Inflammatory macrophage treated with lipopolysaccharide for 4 hours (primary cell): ENCODE measurements around the gene RASA1.
A peak's percentile ranks its signal among the peaks of the same experiment; 100 is the strongest.

Source experiments
- DNase-seq: peaks from one replicate; pipeline ENCODE4 v3.0.0-alpha.2; 2020

The RASA1 gene

DNA sequence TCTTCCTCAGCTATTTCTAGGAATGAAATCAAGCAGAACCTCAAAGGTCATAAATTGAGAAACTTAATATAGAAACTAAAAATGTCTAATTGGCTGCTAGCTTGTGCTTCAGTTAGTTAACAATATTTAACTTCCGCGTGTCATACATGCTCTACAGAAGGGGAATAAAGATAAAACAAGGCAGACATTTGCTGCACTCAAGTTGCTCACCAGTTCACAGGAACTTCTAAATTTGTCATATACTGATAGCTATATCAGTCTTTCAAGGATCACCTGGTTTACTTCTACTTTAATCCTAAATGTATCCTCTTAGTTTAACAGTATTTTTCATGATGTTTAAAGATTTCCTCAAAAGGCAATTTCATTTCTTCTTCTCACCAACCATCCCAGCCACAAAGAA is 136.7 kb downstream of the RASA1 start:
- DNase-seq: no peak

DNA sequence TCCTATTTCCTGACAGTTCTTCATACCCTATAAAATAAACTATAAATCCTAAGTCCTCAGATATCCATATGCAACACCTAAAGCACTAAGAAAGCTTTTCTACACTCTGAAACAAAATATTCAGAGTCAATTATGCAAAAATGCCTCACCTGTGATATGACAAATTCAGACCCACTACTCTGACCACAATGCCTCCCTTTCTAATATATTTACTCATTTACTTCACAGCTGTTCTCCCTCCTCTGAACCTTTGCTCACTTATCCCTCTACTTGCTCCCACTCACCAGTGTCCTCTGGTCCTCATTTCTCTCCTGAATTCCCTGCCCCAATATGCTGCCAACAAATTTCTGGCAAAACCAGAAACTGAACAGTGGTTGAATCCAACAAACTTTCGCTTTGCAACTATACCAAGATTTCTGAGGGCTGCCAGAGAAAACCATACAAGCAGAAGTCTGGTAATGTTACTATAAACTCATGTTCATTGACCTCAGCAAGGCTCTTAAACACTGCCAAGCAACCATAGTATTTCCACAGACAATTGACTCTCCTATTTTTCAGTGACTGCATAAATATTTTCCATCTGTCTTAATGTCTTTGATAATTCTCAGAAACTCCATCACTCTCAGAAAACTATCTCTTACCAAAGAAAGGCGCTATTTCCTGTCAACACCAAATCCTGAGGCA is 137.9 kb downstream of the RASA1 start:
- DNase-seq: no peak

DNA sequence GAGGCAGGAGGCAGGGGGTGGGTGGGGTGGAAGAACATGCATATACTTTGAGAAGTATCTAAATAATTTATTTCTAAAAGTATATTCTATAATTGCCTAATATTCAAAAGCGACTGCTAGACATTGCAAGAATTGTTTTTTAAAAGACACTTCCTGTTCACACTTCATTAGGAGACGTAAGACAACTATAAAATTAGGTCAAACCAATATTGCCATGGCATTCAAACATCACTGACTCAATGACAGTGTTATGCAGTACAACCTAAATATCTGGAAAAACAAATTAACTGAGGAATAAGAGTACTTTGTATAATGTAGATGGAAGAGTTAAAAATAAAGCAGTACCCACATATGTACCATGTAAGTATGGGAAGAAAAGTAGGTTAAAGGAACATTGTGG is 140.5 kb downstream of the RASA1 start:
- DNase-seq: no peak

DNA sequence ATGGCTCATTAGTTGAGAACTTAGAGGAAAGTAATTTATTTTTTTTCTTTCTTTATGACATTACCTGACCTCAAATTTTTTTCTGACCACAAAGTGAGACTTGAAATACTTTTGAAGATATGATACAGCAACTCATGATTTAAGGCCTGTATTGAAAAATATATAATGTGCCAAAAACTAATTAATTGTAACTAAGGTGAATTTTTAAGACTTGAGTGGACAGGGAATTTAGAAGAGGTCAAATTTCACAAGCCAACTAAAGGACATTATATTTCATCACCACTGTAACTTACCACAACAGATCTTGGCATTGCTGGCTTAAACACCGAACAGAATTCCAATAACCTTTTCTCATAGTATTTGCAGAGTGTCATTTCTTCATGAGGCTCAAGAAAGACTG is 143.2 kb downstream of the RASA1 start:
- DNase-seq: no peak

DNA sequence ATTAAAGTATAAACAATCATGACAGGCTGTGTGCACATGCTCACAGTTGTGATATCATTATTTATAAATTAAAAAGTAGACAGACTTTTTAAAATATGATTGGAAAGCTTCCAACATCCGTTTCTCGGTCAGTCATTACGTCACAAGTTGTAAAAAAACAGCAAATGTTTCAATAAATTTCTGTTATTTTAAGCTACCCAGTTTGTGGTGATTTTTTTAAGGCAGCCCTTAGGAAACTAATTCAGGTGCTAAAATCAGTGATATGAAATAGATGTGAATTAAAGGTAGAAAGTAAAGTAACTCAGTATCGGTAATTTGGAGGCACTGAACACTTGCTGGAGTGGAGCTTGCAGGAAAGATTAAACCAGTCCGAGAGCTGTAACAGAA is 143.9 kb downstream of the RASA1 start:
- no peak for DNase-seq

DNA sequence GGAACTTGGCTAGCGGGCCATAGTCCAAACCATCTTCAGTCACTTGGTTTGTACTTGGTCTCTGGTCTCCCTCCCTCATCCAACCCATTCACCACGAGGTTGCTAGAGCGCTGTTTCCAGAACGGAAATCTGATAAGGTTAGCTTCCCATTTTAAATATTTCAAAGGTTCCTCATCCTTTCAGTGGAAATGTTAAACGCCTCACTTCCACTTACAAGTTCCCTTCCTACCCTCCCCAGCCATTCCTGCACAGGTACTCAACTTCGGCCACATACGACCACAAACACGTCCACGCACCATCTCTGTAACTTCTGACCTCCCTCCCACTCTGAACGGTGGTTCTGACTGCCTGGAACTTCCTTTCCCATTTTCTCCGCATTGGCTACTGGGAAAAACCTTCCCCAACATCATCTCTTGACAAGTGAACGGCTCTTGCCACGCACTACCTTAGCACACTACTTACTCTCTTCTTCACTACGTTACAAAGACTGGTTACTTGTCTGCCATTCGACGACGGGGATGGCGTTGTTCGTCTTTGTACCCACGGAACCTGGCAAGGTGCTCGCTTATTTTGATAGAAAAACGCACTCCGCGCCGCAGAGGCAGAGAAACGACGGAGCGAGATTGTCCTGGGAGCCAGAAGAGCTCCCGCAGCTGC is 144.4 kb downstream of the RASA1 start:
- peak; percentile 54 for DNase-seq

DNA sequence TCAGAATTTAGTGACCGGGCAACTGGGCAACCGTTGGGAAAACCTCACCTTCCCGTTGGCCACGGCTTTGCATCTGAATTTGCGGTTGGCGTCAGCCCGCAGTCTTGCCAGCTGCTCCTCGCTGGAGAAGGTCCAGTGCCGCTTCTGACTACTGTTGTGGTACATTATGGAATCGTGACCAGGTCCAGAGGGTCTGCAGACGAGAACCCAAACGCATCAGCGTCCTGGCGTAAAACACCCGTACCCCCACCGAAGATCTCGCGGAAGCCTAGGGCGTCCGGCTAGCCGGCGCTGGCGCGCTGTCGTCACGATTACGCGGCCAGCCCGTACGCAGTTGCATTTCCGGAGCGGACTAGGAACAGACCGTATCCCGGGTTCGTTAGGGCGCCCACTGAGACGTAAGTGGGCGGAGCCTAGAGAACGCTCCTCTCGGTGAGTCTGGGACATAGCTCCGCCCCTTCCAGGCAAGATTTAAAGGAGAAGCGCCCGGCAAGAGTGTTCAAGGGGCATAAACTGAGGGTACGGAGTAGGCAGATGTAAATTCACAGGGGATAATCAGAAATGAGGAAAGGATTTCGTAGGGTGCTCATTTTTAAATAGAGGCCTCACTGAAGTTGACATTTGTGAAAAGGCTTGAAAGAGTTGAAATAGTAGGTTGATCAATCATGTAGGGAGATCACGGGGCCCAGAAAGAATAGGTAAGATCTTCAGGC is 145.1 kb downstream of the RASA1 start, which contains the start of gene CCNH:
TSS of gene CCNH (minus strand) at position 301 of the 713 bp plus-strand sequence. CDS start at position 165, 136 bp downstream.
- DNase-seq: peak; percentile 99

DNA sequence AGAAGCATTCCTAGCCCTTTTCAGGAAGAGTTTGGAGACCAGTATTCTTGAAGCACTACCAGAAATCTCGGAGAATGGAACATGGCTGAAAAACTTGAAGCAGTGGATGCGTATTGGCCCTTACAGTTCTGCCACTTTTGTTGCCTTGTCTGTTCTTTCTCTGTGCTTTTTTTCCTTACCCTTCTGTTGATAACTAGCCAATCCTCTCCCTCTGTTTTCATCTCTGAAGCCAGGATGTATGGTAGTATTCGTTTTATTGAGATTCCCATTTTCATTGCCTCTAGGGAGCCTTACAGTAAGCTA is 145.6 kb downstream of the RASA1 start:
- DNase-seq: no peak

DNA sequence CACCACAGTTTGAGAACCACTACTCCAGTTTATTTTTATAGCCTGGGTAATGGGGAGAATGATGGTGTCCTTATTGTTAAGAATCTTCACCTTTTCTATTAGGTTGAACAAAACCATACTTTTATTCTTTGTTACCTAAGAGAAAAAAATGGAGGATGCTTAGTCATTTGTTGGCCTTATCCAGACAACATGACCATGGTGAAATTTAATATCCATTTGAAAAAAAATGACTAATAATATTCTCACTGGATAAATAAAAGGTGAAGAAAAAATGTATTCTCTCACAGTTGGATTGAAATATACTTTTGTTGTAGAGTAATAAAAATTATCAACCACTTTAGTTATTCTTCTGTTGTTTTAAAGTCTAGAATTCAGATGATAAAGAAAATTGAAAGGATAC is 150.8 kb downstream of the RASA1 start:
- DNase-seq: no peak

DNA sequence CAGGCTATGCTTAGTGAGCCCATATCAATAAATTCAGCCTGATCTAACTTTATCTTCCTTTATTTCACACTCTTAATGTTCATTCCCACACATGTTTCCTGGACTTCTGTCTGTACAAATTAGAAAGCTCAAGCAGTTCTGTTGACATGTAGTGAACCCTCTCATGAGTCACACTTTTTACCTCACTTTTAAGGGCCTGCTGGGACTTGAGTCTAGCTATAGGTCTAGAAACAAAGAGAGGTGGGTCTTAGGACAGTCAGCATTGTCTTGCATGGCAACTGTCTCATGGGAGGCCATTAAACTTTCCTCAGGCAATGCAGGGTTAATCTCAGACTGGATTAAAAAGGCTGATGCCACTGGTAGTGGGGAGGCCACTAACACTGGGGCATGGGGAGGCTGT is 153.6 kb downstream of the RASA1 start:
- DNase-seq: no peak

DNA sequence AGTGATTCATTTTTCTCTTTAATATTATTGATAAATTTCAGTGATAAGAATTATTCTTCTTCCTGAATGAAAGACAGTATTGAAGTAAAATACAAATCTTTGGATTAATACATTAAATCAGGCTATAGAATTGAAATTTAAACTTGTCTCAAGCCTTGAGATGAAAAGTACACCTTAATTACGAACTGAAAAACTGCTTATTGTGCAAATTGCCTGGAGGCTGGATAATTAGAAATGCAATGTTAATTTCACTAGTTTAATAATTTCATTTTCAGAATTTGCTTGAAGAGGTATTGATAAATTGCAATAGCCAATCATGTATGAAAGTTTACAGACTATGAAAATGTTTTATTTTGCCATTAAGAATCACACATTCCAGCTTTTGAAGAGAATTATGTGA is 156.1 kb downstream of the RASA1 start:
- no peak for DNase-seq

DNA sequence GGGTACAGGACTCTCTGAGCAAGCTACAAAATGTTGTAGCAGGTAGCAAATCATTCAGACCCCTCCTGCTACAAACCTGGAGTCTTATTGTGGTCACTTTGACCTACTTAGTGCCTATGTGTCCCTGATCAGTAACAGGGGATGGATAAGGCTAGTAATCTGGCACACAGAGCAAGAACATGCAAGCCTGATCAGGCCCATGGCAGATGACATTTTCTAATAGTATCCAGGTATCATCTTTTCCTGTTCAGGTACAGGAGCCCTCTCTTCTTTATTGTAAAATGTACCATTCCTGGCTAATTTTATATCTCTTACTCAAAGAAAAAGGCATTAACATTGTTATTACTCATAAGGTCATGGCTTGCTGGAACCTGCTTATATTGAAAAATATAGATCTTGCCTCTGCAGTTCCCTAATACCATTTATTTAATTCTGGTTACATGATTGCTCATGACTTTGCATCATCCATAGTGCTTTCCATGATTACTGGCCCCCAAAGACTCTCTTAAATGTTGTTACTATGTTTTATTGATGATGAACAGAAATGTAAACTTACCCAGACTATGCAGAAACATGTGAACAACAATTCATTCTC is 163.3 kb downstream of the RASA1 start:
- no peak for DNase-seq

DNA sequence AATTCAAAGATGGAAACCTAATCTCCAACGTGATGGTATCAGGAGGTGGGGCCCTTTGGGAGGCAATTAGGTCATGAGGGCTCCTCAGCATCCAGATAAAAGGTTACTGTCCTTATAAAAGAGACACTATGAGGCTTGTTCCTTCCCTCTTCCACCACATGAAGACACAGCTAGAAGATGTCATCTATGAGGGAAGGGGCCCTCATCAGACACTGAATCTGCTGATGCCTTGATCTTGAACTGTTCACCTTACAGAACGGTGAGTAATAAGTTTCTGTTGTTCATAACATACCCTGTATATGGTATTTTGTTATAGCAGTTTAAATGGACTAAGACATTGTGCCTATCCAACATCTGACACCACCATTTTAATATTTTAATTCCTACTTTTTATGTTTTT is 164.8 kb downstream of the RASA1 start:
- no peak for DNase-seq

DNA sequence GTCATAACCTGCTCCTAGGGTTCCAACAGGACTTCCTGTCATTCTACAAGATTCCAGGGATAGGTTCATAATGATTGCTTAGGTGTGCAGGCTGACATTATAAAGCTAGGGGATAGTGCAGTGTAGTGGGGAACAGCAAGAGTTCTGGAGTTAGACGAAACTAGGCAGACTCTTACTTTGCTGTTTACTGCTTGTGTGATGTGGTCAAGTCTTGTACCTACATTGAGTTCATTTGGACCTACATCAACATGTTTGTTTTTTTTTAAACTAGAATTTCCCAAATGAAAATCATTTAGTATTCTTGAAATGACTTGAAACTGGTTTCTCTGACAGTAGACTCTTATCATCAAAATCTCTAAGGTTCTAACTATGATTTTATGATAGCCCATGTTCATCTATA is 166.3 kb downstream of the RASA1 start:
- no peak for DNase-seq

DNA sequence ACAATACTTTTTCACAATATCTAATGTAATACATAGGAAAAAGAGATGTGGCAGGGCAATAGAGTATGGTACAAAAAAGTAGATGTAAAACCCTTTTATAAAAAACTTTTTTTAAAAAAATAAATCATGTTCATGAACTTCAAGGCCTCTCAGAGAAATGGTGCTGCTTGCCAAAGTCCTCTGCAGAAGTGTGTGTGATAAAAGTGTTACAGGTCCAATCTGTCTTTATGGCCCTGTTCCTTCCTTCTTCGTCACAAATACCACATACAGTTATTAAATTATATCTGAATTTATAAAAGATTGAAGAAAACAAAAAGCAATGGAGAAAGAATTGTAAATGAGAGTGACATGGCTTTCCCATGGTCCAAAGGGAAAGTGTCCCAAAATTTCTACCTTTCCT is 166.8 kb downstream of the RASA1 start:
- no peak for DNase-seq

DNA sequence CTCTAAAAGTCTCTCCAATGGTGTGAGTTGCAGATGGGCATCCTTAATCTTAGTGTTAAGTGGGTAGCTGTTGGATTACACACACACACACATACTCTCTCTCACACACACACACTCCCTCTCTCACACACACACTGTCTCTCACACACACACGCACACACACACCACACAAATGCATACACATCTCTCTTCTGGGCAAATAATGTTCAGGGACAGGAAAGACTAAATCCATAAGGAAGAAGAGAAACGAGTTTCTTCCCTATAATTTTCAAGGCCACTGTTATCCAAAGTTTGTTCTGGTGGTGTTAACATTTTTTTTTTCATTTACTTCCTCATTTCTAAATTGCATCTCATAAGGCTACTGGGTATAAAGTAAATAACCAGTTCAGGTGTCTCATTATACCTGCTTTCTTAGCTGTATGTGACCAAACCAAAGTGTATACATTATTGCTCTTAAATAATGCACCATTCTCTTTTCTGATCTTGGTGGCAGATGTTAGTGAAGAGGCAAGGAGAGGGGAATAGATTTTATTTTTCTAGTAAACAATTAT is 167.5 kb downstream of the RASA1 start:
- no peak for DNase-seq

DNA sequence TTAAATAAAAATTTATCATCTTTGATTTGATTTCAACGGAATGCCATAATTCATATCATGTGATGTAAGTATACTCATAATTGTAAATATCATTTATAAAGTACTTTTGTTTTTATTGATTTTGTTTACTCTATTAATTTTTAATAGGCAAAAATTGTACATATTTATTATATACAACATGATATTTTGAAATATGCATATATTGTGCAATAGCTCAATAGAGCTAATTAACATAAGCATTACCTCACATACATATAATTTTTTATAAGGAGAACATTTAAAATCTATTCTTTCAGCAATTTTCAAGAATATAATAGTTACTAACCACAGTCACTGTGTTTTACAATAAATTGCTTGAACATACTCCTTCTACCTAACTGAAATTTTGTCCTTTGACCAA is 170.0 kb downstream of the RASA1 start:
- no peak for DNase-seq

DNA sequence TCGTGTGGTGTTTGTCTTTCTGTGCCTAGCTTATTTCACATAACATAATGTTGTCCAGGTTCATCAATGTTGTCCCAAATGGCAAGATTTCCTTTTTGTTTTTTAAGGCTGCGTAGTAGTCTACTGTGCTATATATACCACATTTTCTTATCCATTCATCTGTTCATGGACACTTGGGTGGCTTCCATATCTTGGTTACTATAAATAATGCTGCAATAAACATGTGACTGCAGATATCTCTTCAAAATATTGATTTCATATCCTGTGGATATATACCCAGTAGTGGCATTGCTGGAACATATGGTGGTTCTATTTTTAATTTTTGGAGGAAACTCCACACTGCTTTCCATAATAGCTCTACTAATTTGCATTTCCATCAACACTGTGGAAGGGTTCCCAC is 170.5 kb downstream of the RASA1 start:
- no peak for DNase-seq
